Motor neuron (in vitro differentiated cells): Measurements from ENCODE around the gene ATP6V0D1. TPM values are rescaled to one million over a fixed set of nuclear protein-coding genes. Genes with fewer than 3 reads are reported as not detected.
A peak's percentile ranks its signal among the peaks of the same experiment; 100 is the strongest.
"Not testable (repeated sequence)": the region's sequence is repeated elsewhere in the genome, so short reads cannot be mapped to it uniquely, and the experiment has no call there.

ENCODE experiments used
- ATAC-seq, 8 experiments: fragments of 200-7000 bp; cut with Tn5 transposase; replicated peaks in 6 of 8; 2 replicates each; pipeline ENCODE4 v1.8.0; 2021; ENCODE audit warnings: mild to moderate bottlenecking in 8 of 8, moderate library complexity in 8 of 8
- H3K27ac ChIP-seq, 2 donors: fragments of 250-450 bp; sonication (Bioruptor Pico); 2 replicates each; pipeline ENCODE4 v1.9.0; 2021; ENCODE audit warnings: antibody characterized with exemption in 2 of 2, mild to moderate bottlenecking in 2 of 2, moderate library complexity in 1 of 2
- H3K4me1 ChIP-seq, 2 donors: fragments of 250-450 bp; sonication (Bioruptor Pico); replicated peaks in 1 of 2; 2 replicates each; pipeline ENCODE4 v1.6.1; 2021; ENCODE audit warnings: antibody characterized with exemption in 2 of 2, mild to moderate bottlenecking in 2 of 2, moderate library complexity in 1 of 2
- H3K4me3 ChIP-seq, 5 donors: fragments of 250-450 bp; sonication (Bioruptor Pico); 2 replicates each; pipeline ENCODE4 v1.9.0; 2021; ENCODE audit warnings: antibody characterized with exemption in 5 of 5, mild to moderate bottlenecking in 5 of 5, moderate library complexity in 4 of 5
- WGBS, 10 experiments: fragments of 450-650 bp; shearing (Covaris generic); methylation state at CpG; one replicate each; pipeline ENCODE4 v1.0.0; 2022; 5-methylcytosine and 5-hydroxymethylcytosine counted together
- in situ Hi-C, 9 experiments: fragments of 400-800 bp; cut with MboI; loops; one replicate each; pipeline ENCODE4 v1.15.0; 2021; ENCODE audit warnings: low sequenced_read_pairs in 9 of 9, low pct_unique_long_range_greater_than_20kb in 2 of 9; ENCODE audit not compliant: unreplicated experiment in 9 of 9
- total RNA-seq, 8 experiments: library from RNA; unstranded; fragments of 300-600 nt; gene quantifications; 2 replicates each; pipeline versions ENCODE4 v1.2.3 to v1.2.4, GENCODE V29; 2022

Gene ATP6V0D1
- total RNA-seq, 8 experiments from 2014 or later = 56.6 to 139 (median 69.4) TPM

- in situ Hi-C loops = no loop called here
- WGBS, 10 experiments = 0 to 77% (median 50%) methylated on average over 1 to 6 of the region's 11 CpGs; no CpG with 5 or more reads in 1 of the 10 experiments
- H3K4me3 ChIP-seq = no peak overlapping the region
- ATAC-seq = no peak
- H3K4me1 ChIP-seq = peaks cover 4% of the 10 kb centered on the region in 2 donors
- no peak overlapping the region for H3K27ac ChIP-seq
Measured at GRCh38 chr16:67517661-67518423, 36.9 kb upstream of the ATP6V0D1 start.

- Histone ChIP-seq H3K27ac (no peak overlapping the region), H3K4me1 (peaks cover 4% of the 10 kb centered on the region in 2 donors), H3K4me3 (no peak overlapping the region)
- WGBS, 10 experiments = 40 to 83% (median 67%) methylated on average over 1 to 3 of the region's 3 CpGs; no CpG with 5 or more reads in 1 of the 10 experiments
- in situ Hi-C loops = no loop called here
- ATAC-seq = no peak
Measured at GRCh38 chr16:67517155-67517445, 36.1 kb upstream of the ATP6V0D1 start.

GRCh38 chr16:67516296-67517154 lies 35.6 kb upstream of the ATP6V0D1 start:
- no peak overlapping the region for H3K27ac ChIP-seq
- in situ Hi-C loops = no loop called here
- peak in 2 of 8 experiments; percentile 2 to 10 for ATAC-seq
- WGBS, 10 experiments = 33 to 88% (median 78%) methylated on average over 6 to 10 of the region's 12 CpGs
- no peak overlapping the region for H3K4me3 ChIP-seq
- peaks cover 0 to under 1% of the 10 kb centered on the region in 2 donors for H3K4me1 ChIP-seq

GRCh38 chr16:67514382-67514828 lies 33.4 kb upstream of the ATP6V0D1 start:
- no peak overlapping the region for H3K27ac ChIP-seq
- H3K4me3 ChIP-seq = no peak overlapping the region
- 0 to 27% (median 6%) methylated on average over 3 to 7 of the region's 8 CpGs; no CpG with 5 or more reads in 2 of the 10 experiments for WGBS, 10 experiments
- in situ Hi-C loops = no loop called here
- ATAC-seq = peak in 6 of 8 experiments; percentile 28 to 85 (median 56)
- H3K4me1 ChIP-seq = no peaks in the 10 kb centered on the region

GRCh38 chr16:67513892-67514291 lies 32.9 kb upstream of the ATP6V0D1 start:
- H3K27ac ChIP-seq, in situ Hi-C loops, H3K4me3 ChIP-seq, H3K4me1 ChIP-seq, ATAC-seq: not testable (repeated sequence)
- WGBS, 10 experiments = 100% methylated on average over 1 of the region's 1 CpG; no CpG with 5 or more reads in 9 of the 10 experiments

GRCh38 chr16:67509016-67509415 lies 28.1 kb upstream of the ATP6V0D1 start:
- Histone ChIP-seq H3K4me3 (no peak overlapping the region), H3K27ac (no peak overlapping the region), H3K4me1 (no peaks in the 10 kb centered on the region)
- in situ Hi-C loops = no loop called here
- 60 to 100% (median 86%) methylated on average over 1 to 4 of the region's 4 CpGs; no CpG with 5 or more reads in 2 of the 10 experiments for WGBS, 10 experiments
- no peak for ATAC-seq

- no peaks in the 10 kb centered on the region for H3K4me1 ChIP-seq
- H3K4me3 ChIP-seq = no peak overlapping the region
- WGBS, 10 experiments = 0 to 70% (median 34%) methylated on average over 1 to 8 of the region's 8 CpGs
- peak in 3 of 8 experiments; percentile 17 to 50 (median 41) for ATAC-seq
- H3K27ac ChIP-seq = no peak overlapping the region
- in situ Hi-C loops = no loop called here
Measured at GRCh38 chr16:67506468-67506867, 25.5 kb upstream of the ATP6V0D1 start.

GRCh38 chr16:67504031-67505021 lies 23.4 kb upstream of the ATP6V0D1 start:
- ATAC-seq = peak in 7 of 8 experiments; percentile 19 to 95 (median 61)
- in situ Hi-C loops = no loop called here
- Histone ChIP-seq H3K4me1 (no peaks in the 10 kb centered on the region), H3K4me3 (no peak overlapping the region), H3K27ac (no peak overlapping the region)
- 20 to 93% (median 40%) methylated on average over 1 to 9 of the region's 9 CpGs; no CpG with 5 or more reads in 1 of the 10 experiments for WGBS, 10 experiments

GRCh38 chr16:67499106-67499505 lies 18.1 kb upstream of the ATP6V0D1 start:
- ATAC-seq = peak in 2 of 8 experiments; percentile 77 to 83
- no peak overlapping the region for H3K4me3 ChIP-seq
- no peak overlapping the region for H3K27ac ChIP-seq
- H3K4me1 ChIP-seq = no peaks in the 10 kb centered on the region
- WGBS, 10 experiments = 72 to 100% (median 80%) methylated on average over 1 to 4 of the region's 4 CpGs; no CpG with 5 or more reads in 6 of the 10 experiments
- in situ Hi-C loops = no loop called here

GRCh38 chr16:67490335-67491096 lies 9.6 kb upstream of the ATP6V0D1 start:
- Histone ChIP-seq H3K4me1 (peaks cover 10 to 12% of the 10 kb centered on the region in 2 donors), H3K27ac (no peak overlapping the region), H3K4me3 (no peak overlapping the region)
- 32 to 100% (median 92%) methylated on average over 1 to 8 of the region's 8 CpGs; no CpG with 5 or more reads in 1 of the 10 experiments for WGBS, 10 experiments
- ATAC-seq = no peak
- in situ Hi-C loops = no loop called here

- peak in 6 of 8 experiments; percentile 9 to 30 (median 21) for ATAC-seq
- in situ Hi-C loops = no loop called here
- Histone ChIP-seq H3K4me3 (no peak overlapping the region), H3K4me1 (peaks cover 10 to 12% of the 10 kb centered on the region in 2 donors), H3K27ac (peak overlapping the region; percentile 52 to 58)
- 17 to 78% (median 38%) methylated on average over 1 to 4 of the region's 4 CpGs; no CpG with 5 or more reads in 5 of the 10 experiments for WGBS, 10 experiments
Measured at GRCh38 chr16:67489401-67490083, 8.6 kb upstream of the ATP6V0D1 start.
